Measurements from ENCODE around the gene PANK1. TPM values are rescaled to one million over a fixed set of nuclear protein-coding genes. Genes with fewer than 3 reads are reported as not detected.

PANK1 gene
- total RNA-seq, 1 donor from 2014 or later: 4.7 TPM

- no peak overlapping the region for H3K4me3 ChIP-seq (ENCODE audit: low read depth, low read length)
- no peak for DNase-seq (ENCODE audit: low read depth)
- TF ChIP-seq, protein P1, sequence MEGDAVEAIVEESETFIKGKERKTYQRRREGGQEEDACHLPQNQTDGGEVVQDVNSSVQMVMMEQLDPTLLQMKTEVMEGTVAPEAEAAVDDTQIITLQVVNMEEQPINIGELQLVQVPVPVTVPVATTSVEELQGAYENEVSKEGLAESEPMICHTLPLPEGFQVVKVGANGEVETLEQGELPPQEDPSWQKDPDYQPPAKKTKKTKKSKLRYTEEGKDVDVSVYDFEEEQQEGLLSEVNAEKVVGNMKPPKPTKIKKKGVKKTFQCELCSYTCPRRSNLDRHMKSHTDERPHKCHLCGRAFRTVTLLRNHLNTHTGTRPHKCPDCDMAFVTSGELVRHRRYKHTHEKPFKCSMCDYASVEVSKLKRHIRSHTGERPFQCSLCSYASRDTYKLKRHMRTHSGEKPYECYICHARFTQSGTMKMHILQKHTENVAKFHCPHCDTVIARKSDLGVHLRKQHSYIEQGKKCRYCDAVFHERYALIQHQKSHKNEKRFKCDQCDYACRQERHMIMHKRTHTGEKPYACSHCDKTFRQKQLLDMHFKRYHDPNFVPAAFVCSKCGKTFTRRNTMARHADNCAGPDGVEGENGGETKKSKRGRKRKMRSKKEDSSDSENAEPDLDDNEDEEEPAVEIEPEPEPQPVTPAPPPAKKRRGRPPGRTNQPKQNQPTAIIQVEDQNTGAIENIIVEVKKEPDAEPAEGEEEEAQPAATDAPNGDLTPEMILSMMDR (IDR thresholded peaks at IDR 0.05; ENCODE audit: insufficient read depth, low read length, poor library complexity, severe bottlenecking): no peak
Observed at GRCh38 chr10:89615112-89615511, 29.9 kb downstream of the PANK1 start.

DNA sequence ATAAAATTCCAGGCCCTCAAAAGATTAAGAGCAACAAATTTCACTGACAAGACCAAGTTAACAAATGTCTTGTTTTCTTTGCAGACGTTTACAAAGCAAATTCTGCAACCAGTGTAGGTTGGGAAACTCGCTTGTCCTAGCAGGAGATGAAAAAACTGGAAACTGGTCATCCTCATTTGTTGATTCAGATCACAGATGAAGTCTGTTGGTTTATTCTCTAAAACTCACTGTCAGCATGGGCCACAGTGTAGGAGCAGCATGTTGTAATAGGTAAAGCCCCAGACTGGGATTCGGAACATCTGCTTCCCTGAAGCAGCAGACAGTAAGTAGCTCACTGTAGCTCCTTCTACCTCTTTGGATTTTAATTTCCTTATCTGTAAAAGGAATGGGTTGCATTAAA, 31.5 kb downstream of the PANK1 start:
- Histone ChIP-seq H3K4me3 (ENCODE audit: low read depth, low read length) (no peak overlapping the region), H3K36me3 (ENCODE audit: control insufficient read depth, insufficient read depth, low read length) (no peaks in the 10 kb centered on the region), H3K27me3 (ENCODE audit: control insufficient read depth, insufficient read depth, low read length) (no peaks in the 10 kb centered on the region)
- DNase-seq (ENCODE audit: low read depth): no peak
- TF ChIP-seq, protein P1 (IDR thresholded peaks at IDR 0.05; ENCODE audit: insufficient read depth, low read length, poor library complexity, severe bottlenecking): no peak

More at GRCh38 chr10:89615112-89615511, 29.9 kb downstream of the PANK1 start:
- H3K27me3 ChIP-seq (ENCODE audit: control insufficient read depth, insufficient read depth, low read length): no peaks in the 10 kb centered on the region
- no peaks in the 10 kb centered on the region for H3K36me3 ChIP-seq (ENCODE audit: control insufficient read depth, insufficient read depth, low read length)

DNA sequence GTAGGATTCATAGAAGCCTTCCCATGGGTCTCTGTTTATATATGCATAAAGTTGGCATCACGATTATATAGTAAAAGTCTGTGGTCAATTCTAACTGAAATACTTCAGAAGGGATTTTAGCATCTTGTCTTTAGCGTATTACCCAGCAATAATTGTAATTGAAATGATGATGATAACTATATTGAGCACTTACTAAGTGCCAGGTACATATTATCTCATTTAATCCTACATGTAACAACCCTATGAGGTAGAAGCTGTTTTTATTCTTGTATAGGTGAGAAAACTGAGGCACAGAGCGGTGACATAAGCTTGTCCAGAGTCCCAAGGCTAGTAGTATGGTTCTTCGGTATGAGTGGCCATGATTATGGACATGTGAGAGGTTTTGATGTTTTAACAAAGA, 33.8 kb downstream of the PANK1 start:
- no peak for DNase-seq (ENCODE audit: low read depth)
- no peaks in the 10 kb centered on the region for H3K27me3 ChIP-seq (ENCODE audit: control insufficient read depth, insufficient read depth, low read length)
- H3K36me3 ChIP-seq (ENCODE audit: control insufficient read depth, insufficient read depth, low read length): no peaks in the 10 kb centered on the region
- no peak overlapping the region for H3K4me3 ChIP-seq (ENCODE audit: low read depth, low read length)
- TF ChIP-seq, protein P1 (IDR thresholded peaks at IDR 0.05; ENCODE audit: insufficient read depth, low read length, poor library complexity, severe bottlenecking): no peak

GRCh38 chr10:89609833-89610346, 35.2 kb downstream of the PANK1 start:
- TF ChIP-seq, protein P1 (IDR thresholded peaks at IDR 0.05; ENCODE audit: insufficient read depth, low read length, poor library complexity, severe bottlenecking): no peak
- no peak for DNase-seq (ENCODE audit: low read depth)
- no peaks in the 10 kb centered on the region for H3K36me3 ChIP-seq (ENCODE audit: control insufficient read depth, insufficient read depth, low read length)
- no peaks in the 10 kb centered on the region for H3K27me3 ChIP-seq (ENCODE audit: control insufficient read depth, insufficient read depth, low read length)
- H3K4me3 ChIP-seq (ENCODE audit: low read depth, low read length): no peak overlapping the region

GRCh38 chr10:89604200-89604599, 40.8 kb downstream of the PANK1 start:
- Histone ChIP-seq H3K4me3 (ENCODE audit: low read depth, low read length) (no peak overlapping the region), H3K27me3 (ENCODE audit: control insufficient read depth, insufficient read depth, low read length) (no peaks in the 10 kb centered on the region), H3K36me3 (ENCODE audit: control insufficient read depth, insufficient read depth, low read length) (no peaks in the 10 kb centered on the region)
- no peak for DNase-seq (ENCODE audit: low read depth)
- TF ChIP-seq, protein P1 (IDR thresholded peaks at IDR 0.05; ENCODE audit: insufficient read depth, low read length, poor library complexity, severe bottlenecking): no peak

DNA sequence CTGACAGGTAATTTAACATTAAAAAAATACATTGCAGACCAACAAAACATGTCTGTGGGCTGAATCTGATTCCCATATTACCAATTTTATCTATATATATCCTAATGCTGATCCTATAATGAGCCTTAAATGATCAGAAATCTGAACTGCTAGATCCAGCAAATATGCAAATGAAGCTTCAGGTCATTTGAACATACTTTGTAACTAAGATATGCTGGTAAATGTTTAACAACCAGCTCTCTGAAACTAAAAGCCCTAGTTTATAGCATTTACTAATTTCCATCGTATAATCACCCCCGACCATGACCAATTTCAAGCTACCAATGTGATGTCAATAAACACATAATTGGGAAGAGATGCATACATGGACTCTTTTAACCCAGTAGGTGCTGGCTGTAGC, 42.1 kb downstream of the PANK1 start:
- H3K36me3 ChIP-seq (ENCODE audit: control insufficient read depth, insufficient read depth, low read length): no peaks in the 10 kb centered on the region
- H3K27me3 ChIP-seq (ENCODE audit: control insufficient read depth, insufficient read depth, low read length): no peaks in the 10 kb centered on the region
- TF ChIP-seq, protein P1 (IDR thresholded peaks at IDR 0.05; ENCODE audit: insufficient read depth, low read length, poor library complexity, severe bottlenecking): no peak
- DNase-seq (ENCODE audit: low read depth): no peak
- no peak overlapping the region for H3K4me3 ChIP-seq (ENCODE audit: low read depth, low read length)

All from kidney epithelial cell (primary cell).